Progenitor cell of endocrine pancreas (in vitro differentiated cells): ENCODE measurements around the gene PPP1R10. TPM values are rescaled to one million over a fixed set of nuclear protein-coding genes. Genes with fewer than 3 reads are reported as not detected.

ENCODE experiments used
- DNase-seq: peaks from one replicate; pipeline ENCODE4 v3.0.0; 2021; ENCODE audit warnings: low spot score; ENCODE audit not compliant: unreplicated experiment
- H3K27ac Mint-ChIP-seq: 2 replicates; pipeline ENCODE4 v1.8.0; 2021; ENCODE audit warnings: mild to moderate bottlenecking, moderate library complexity, mixed read lengths
- H3K27me3 Mint-ChIP-seq: 2 replicates; pipeline ENCODE4 v1.8.0; 2021; ENCODE audit warnings: mixed read lengths
- H3K36me3 Mint-ChIP-seq: 2 replicates; pipeline ENCODE4 v1.8.0; 2022; ENCODE audit warnings: mixed read lengths; ENCODE audit not compliant: insufficient read depth
- H3K4me1 Mint-ChIP-seq: 2 replicates; pipeline ENCODE4 v1.8.0; 2021; ENCODE audit warnings: low read depth, mixed read lengths
- H3K4me3 Mint-ChIP-seq: 2 replicates; pipeline ENCODE4 v1.8.0; 2021; ENCODE audit warnings: low read depth, mild to moderate bottlenecking, moderate library complexity, mixed read lengths
- H3K9me3 Mint-ChIP-seq: 2 replicates; pipeline ENCODE4 v1.8.0; 2021; ENCODE audit warnings: low read depth, mixed read lengths
- CTCF ChIP-seq: fragments of 200-600 bp; sonication (generic); IDR thresholded peaks from one replicate; pipeline ENCODE4 v1.5.0; 2021; ENCODE audit warnings: antibody characterized with exemption, mild to moderate bottlenecking; ENCODE audit not compliant: unreplicated experiment
- total RNA-seq: library from RNA; stranded (reverse); gene quantifications from 2 replicates; pipeline ENCODE4 v1.2.1, GENCODE V29; 2021

Gene PPP1R10
- total RNA-seq, 1 donor from 2014 or later = 142 TPM

- Mint-ChIP-seq H3K36me3 (peaks cover 25% of the 10 kb centered on the region), H3K27me3 (no peaks in the 10 kb centered on the region), H3K9me3 (no peaks in the 10 kb centered on the region), H3K4me1 (peaks cover 19% of the 10 kb centered on the region), H3K4me3 (peak overlapping the region; percentile 100), H3K27ac (peak overlapping the region; percentile 100)
- no peak for TF ChIP-seq CTCF
- no peak for DNase-seq
Observed at GRCh38 chr6:30618270-30618797, 1.3 kb upstream of the PPP1R10 start.

GRCh38 chr6:30617565-30618269, 674 bp upstream of the PPP1R10 start, which contains the start of gene MRPS18B:
MRPS18B (plus strand) TSS chr6:30617840; CDS start chr6:30617866, 26 bp downstream.
- Mint-ChIP-seq H3K9me3 (no peaks in the 10 kb centered on the region), H3K27me3 (no peaks in the 10 kb centered on the region), H3K4me1 (peaks cover 23% of the 10 kb centered on the region), H3K36me3 (peaks cover 25% of the 10 kb centered on the region), H3K27ac (peak within 1 kb of the TSS; percentile 100), H3K4me3 (peak within 1 kb of the TSS; percentile 100)
- TF ChIP-seq CTCF = no peak
- DNase-seq = peak; percentile 84

GRCh38 chr6:30615958-30616810, 859 bp downstream of the PPP1R10 start:
- Mint-ChIP-seq H3K9me3 (no peaks in the 10 kb centered on the region), H3K27me3 (no peaks in the 10 kb centered on the region), H3K36me3 (peaks cover 25% of the 10 kb centered on the region), H3K4me3 (peak overlapping the region; percentile 100), H3K4me1 (peaks cover 32% of the 10 kb centered on the region), H3K27ac (peak overlapping the region; percentile 100)
- DNase-seq = no peak
- TF ChIP-seq CTCF = no peak

GRCh38 chr6:30615219-30615957, 1.7 kb downstream of the PPP1R10 start:
- no peaks in the 10 kb centered on the region for H3K27me3 Mint-ChIP-seq
- TF ChIP-seq CTCF = no peak
- DNase-seq = no peak
- no peaks in the 10 kb centered on the region for H3K9me3 Mint-ChIP-seq
- peaks cover 34% of the 10 kb centered on the region for H3K4me1 Mint-ChIP-seq
- H3K4me3 Mint-ChIP-seq = peak overlapping the region; percentile 100
- H3K27ac Mint-ChIP-seq = peak overlapping the region; percentile 100
- H3K36me3 Mint-ChIP-seq = peaks cover 25% of the 10 kb centered on the region

GRCh38 chr6:30614843-30615218, 2.2 kb downstream of the PPP1R10 start:
- peaks cover 36% of the 10 kb centered on the region for H3K4me1 Mint-ChIP-seq
- peak overlapping the region; percentile 100 for H3K27ac Mint-ChIP-seq
- peak overlapping the region; percentile 100 for H3K4me3 Mint-ChIP-seq
- no peak for TF ChIP-seq CTCF
- no peaks in the 10 kb centered on the region for H3K9me3 Mint-ChIP-seq
- H3K36me3 Mint-ChIP-seq = peaks cover 25% of the 10 kb centered on the region
- DNase-seq = peak; percentile 65
- no peaks in the 10 kb centered on the region for H3K27me3 Mint-ChIP-seq
